Measurements from ENCODE around the gene RTN4R. TPM values are rescaled to one million over a fixed set of nuclear protein-coding genes. Genes with fewer than 3 reads are reported as not detected.
A peak's percentile ranks its signal among the peaks of the same experiment; 100 is the strongest.
"Not testable (repeated sequence)": the region's sequence is repeated elsewhere in the genome, so short reads cannot be mapped to it uniquely, and the experiment has no call there.

RTN4R gene
- total RNA-seq, 1 experiment from 2014 or later: 25.0 TPM

GRCh38 chr22:20267441-20268278 lies 458 bp downstream of the RTN4R start (continued):
- TF ChIP-seq ZNF532 (CRISPR knock-in tag; IDR thresholded peaks at IDR 0.05; ENCODE audit: borderline replicate concordance) (no peak), SP1 (CRISPR knock-in tag; conservative IDR thresholded peaks at IDR 0.05) (no peak), E2F4 (CRISPR knock-in tag; IDR thresholded peaks at IDR 0.05; ENCODE audit: borderline replicate concordance, low read depth) (no peak), ATF1 (CRISPR knock-in tag; IDR thresholded peaks at IDR 0.05) (no peak)

- CTCF ChIA-PET; POLR2A ChIA-PET; H3K9me3 Mint-ChIP-seq; H3K27me3 Mint-ChIP-seq (ENCODE audit: low read depth); H3K27ac Mint-ChIP-seq; H3K36me3 Mint-ChIP-seq; DNase-seq (ENCODE audit: low spot score); ATAC-seq: not testable (repeated sequence)
- peaks cover 11% of the 10 kb centered on the region for H3K4me1 Mint-ChIP-seq
- peak overlapping the region; percentile 63 for H3K4me3 Mint-ChIP-seq
Observed at GRCh38 chr22:20266667-20267440, 1.3 kb downstream of the RTN4R start.

GRCh38 chr22:20265772-20266666 lies 2.1 kb downstream of the RTN4R start:
- H3K9me3 Mint-ChIP-seq; ATAC-seq; H3K36me3 Mint-ChIP-seq; CTCF ChIA-PET; POLR2A ChIA-PET; H3K27me3 Mint-ChIP-seq (ENCODE audit: low read depth); H3K27ac Mint-ChIP-seq; DNase-seq (ENCODE audit: low spot score): not testable (repeated sequence)
- H3K4me1 Mint-ChIP-seq: peaks cover 11% of the 10 kb centered on the region
- H3K4me3 Mint-ChIP-seq: peak overlapping the region; percentile 63

GRCh38 chr22:20264614-20265452 lies 3.3 kb downstream of the RTN4R start:
- H3K27ac Mint-ChIP-seq: no peak overlapping the region
- peaks cover 7% of the 10 kb centered on the region for H3K4me1 Mint-ChIP-seq
- H3K36me3 Mint-ChIP-seq: no peaks in the 10 kb centered on the region
- DNase-seq (ENCODE audit: low spot score): no peak
- TF ChIP-seq ARID4B (CRISPR knock-in tag; IDR thresholded peaks at IDR 0.05; ENCODE audit: borderline replicate concordance) (no peak), PRRX2 (CRISPR knock-in tag; IDR thresholded peaks at IDR 0.05) (no peak), IRF1 (CRISPR knock-in tag; IDR thresholded peaks at IDR 0.05) (no peak), USF1 (CRISPR knock-in tag; IDR thresholded peaks at IDR 0.05) (no peak)
- H3K4me3 Mint-ChIP-seq: no peak overlapping the region
- H3K27me3 Mint-ChIP-seq (ENCODE audit: low read depth): no peaks in the 10 kb centered on the region
- H3K9me3 Mint-ChIP-seq: no peaks in the 10 kb centered on the region
- ChIA-PET POLR2A (no interaction called here), CTCF (interaction anchor here (1.3 kb wide), 1 partner anchor 26 kb away, joined by 3 read pairs; no protein-coding TSS in a partner anchor)
- ATAC-seq: no peak

Measured in WTC11 (cell line).